HG02973 (cell line): ENCODE results near the gene HSP90B1.

Source experiments
- ATAC-seq: cut with Tn5 transposase; IDR thresholded peaks from one replicate; pipeline ENCODE4 v1.9.1; 2021; ENCODE audit warnings: moderate library complexity; ENCODE audit not compliant: unreplicated experiment

HSP90B1 gene

DNA sequence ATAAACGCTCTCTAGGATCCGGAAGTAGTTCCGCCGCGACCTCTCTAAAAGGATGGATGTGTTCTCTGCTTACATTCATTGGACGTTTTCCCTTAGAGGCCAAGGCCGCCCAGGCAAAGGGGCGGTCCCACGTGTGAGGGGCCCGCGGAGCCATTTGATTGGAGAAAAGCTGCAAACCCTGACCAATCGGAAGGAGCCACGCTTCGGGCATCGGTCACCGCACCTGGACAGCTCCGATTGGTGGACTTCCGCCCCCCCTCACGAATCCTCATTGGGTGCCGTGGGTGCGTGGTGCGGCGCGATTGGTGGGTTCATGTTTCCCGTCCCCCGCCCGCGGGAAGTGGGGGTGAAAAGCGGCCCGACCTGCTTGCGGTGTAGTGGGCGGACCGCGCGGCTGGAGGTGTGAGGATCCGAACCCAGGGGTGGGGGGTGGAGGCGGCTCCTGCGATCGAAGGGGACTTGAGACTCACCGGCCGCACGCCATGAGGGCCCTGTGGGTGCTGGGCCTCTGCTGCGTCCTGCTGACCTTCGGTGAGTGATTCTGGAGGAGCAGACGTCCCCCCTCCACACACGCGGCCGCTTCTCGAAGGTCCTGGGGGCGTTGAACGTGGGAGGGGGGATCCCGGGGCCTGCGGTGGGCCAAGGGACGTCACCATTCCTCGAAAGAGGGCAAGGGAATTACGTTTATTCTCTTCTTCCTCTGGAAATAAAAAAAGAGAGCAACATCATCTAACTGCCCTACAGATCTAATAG lies at the start of gene HSP90B1:
Gene HSP90B1 (plus strand): TSS at position 377 of the 753 bp plus-strand sequence. CDS start 106 bp downstream, at position 483.
- ATAC-seq: peak; percentile 47

DNA sequence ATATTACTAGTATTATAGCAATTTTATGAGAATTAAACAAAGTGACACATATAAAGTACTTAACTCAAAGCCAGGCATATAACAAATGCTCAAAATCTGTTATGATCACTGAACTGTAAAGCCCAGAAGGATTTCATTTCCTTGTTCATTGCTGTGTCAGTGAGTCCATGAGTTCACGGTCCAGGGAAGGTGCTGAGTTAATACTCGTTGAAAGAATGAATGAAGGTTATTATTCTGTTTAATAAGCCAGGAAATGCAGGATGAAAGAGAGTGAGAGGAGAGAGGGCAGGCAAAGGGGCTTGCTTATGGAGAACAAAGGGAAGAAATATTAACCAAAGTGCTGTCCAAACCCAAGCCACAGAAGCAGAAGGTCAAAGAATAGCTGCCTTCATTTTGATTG lies 48.9 kb upstream of the HSP90B1 start:
- ATAC-seq: no peak

DNA sequence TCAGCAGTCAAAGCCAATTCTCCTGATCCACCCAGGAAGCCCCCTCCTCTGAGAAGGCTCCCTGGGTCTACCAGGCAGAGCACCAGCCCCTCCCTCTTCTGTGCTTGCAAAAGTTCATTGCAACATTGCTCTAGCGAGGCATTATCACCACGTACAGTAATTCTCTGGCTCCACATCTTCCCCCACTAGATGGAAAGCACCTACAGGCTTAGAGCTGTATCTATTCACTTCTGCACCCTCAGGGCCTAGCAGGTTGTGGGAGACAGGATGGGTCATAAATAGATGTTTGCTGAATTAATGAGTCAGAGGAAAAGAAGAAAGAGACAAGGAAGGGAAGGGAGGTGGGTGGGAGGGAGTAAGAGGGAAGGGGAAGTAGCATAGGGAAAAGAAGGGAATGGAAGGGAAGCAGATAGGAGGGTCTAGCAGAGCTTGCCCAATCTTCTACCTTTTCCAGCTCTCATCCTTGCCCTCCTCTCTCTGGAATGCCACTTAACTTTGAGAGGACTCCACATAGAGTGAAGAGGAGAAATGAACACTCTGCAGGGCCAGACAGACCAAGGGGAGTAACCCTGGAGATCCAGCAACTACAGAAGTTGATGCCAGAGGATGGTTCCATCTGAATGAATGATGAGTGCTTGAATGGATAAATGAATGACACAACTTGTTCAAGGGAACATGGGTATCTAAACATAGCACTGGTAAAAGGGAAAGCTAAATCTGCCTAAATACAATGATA lies 47.2 kb upstream of the HSP90B1 start:
- ATAC-seq: no peak

DNA sequence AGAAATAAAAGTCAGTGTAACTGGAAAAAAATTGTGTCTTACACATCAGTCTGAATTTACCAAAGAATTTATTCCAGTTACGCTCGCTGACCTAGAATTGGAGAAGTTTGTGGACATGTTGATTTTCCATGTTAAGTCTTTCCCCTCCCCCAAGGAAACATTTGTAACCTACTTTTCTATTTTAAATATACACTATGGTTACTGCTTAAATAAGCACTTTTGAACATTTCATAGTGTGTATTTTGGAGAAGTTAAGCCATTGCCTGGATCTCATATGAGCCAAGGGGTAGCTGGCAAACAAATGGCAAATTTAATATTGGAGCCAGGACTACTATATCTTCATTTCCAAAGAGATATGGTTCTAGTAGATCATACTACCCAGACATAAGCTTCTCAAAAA lies 46.3 kb upstream of the HSP90B1 start:
- ATAC-seq: no peak

DNA sequence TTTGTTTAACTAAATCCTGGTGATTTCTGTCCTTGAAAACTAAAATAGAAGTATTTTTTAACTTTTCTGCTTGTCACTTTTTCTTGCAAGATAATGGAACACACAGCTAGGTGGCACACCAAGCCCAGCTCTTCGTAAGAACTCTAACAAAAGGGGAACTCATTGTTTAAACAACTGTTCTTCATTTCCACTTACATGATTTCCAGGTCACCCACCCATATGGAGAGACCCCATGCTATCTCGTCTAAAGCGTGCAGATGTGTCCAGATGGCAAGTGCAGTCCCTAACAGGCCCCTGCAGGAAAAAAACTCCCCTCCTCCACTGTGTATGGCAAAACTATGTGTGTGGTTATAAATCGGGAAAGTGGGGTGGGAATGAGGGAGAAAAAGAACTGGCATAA lies 45.9 kb upstream of the HSP90B1 start:
- ATAC-seq: no peak

DNA sequence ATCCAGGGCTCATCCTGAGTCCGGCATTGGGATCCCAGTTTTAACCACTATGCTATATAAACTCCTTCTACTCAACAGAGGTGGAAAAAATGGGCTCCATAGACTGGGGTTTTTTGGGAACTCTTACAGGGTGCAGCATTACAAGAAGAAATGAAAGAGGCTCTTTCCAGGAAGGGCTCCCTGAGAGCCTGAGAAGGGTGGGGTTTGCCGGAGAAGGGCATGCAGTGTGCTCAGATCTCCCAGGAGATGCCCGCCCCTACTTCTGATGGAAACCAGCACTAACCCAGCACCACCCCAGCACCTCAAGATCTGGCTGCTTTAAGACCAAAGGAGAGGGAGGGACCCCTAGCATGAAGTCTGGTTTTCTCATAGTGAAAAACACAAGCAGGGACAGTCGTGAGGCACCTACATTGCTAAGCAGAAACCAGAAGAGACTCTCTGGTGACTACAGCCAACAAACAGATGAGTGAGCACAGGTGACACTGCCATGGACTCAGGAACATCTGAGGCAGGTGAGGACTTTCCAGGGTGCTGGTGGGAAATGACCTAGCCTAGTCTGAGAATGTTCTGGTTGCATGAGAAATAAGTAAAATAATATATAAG lies 43.9 kb upstream of the HSP90B1 start:
- ATAC-seq: no peak

DNA sequence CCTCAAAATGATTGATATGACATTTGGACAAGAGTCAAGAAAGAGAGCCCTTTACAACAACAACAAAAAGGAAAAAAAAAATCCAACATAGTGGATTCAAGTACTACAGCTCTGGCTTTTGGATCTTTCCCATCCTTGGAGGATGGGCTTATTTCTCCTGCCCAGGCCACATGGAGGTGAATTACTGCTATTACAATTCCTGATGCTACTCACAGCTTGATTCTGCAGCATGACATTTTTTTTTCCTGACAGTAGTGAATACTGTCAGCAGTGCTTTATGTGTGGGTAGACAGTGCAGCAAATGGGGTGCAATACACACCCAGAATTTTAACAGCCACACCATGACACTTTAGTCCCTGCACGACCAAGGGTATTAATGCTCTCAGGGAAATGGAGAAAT lies 42.5 kb upstream of the HSP90B1 start:
- ATAC-seq: no peak

DNA sequence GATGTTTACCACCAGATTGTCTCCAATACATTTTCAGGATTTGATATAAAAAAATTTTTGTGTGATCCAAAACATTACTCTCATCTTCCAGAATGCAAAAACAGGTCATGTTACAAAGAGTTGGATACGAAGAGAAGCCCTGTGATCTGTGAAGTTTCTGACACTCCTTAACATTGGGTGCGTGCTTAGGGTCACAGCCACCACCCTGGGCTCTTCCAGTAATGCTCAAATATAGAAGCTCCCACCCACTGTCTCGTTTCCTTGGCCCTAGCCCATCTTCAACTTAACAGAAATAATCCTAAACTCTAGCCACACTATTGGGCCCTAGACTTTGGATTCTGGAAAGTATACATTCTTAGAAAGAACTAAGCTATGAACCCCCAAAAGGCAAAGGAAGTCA lies 32.9 kb upstream of the HSP90B1 start:
- no peak for ATAC-seq

DNA sequence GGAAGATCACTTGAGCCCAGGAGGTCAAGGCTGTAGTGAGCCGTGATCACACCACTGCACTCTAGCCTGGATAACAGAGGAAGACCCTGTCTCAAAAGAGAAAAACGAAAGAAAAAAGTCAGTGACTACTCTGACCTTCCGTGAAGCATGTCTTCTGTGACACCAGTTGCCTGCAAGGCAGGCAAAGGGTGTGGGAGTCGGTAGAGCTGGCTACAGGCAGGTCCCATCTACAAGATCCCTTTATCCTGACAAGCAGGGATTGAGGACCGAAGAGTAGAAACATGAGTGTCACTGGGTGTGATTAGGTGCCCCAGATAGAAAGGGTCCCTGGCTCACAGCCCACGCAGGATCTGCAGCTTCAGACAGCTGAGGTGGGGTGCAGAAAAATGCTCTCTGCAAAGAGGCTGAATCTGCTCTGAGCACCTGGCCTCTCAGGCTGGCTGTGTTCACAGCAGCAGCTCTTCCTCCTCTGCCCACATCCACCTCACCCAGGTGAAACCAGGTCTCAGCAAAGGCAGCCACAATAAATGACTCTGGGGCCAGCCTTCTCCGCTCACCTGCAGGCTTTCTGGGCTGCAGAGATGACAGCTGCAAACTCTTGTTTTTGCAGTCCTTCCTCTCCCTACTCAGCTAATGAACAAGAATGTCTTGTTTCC lies 28.6 kb upstream of the HSP90B1 start:
- ATAC-seq: no peak

DNA sequence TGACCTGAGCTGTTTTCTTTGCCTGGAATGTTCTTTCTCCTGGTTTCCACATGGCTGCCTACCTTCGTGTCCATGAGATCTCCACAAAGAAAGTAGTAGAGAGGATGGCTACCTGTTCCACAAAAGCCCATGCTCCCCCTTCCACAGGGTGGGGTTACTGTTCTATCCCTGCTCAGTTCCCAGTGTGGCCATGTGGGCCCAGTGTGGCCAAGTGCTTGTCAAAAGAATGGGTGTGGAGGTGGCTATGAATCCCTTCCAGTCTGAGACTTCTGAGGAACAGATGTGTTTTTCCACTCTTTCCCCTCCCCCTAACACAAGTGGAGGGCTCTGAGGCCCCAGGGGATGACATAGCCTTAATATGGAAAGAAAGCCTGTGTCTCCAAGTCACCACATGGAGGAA lies 26.2 kb upstream of the HSP90B1 start:
- no peak for ATAC-seq

DNA sequence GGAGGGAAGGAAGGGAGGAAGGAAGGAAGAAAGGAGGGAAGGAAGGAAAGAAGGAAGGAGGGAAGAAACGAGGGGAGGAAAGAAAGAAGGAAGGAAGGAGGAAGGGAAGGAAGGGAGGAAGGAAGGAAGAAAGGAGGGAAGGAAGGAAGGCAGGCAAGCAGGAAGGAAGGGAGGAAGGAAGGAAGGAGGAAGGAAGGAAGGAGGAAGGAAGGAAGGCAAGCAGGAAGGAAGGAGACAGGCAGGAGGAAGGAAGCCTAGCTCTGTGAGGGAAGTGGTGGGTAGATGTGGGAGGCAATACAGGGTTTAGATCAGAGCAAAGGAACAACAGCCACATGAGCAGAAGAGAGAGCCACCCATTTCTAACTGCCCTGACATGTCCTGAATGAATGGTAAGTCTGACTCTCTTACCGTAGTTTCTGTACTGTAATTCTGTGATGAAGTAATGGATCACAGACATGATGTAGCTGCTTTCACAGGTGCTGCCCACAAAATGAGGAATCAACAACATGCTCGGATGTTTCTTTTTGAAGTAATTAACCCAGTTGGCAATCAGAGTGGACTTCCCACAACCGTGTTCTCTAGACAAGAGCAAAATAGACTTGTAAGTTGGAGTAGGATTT lies 24.4 kb upstream of the HSP90B1 start:
- ATAC-seq: no peak

DNA sequence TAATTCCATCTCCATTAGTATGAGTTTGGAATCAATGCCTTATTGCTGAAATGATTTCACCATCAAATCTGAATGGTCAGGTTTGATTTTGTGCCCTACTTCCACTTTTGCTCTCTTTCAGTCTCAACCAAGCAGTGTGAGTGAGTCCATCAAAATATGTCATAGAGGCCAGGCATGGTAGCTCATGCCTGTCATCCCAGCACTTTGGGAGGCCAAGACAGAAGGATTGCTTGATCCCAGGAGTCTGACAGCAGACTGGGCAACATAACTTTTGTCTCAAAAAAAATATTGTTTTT lies 22.0 kb upstream of the HSP90B1 start:
- no peak for ATAC-seq

DNA sequence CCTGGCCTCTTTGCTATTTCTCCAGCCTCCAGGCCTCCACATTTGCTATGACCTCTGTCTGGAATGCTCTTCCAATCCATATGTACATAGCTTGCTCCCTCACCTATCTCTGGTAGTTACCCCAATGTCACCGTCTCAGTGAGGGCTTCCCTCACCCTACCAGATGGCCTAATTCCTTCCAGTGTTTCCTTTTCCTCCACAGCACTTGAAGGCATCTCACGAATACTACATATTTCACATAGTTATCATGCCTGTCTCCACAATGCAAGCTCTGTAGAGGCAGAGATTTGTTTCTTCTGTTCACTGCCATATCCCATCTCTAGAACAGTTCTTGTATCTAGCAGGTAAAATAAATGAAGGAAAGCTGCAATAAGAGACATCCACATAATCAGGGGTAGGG lies 21.3 kb upstream of the HSP90B1 start:
- ATAC-seq: no peak

DNA sequence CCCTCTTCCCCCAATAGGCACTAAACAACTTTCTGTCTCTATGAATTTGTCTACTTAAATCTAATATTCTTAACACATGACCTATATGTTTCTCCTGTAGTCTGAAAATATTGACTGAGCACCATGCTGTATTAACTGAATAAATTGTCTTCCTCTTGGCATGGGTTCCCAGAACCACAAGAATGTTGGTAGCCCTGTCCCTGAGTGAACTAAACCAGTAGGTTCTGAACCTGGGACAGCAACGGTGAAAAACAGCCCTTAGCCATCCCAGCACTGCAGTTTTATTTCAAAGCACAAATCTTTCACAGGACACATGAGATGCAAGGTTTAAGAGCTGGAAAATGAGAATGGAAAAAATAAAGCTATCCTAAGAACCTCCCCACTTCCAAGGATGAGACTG lies 20.4 kb upstream of the HSP90B1 start:
- ATAC-seq: no peak

DNA sequence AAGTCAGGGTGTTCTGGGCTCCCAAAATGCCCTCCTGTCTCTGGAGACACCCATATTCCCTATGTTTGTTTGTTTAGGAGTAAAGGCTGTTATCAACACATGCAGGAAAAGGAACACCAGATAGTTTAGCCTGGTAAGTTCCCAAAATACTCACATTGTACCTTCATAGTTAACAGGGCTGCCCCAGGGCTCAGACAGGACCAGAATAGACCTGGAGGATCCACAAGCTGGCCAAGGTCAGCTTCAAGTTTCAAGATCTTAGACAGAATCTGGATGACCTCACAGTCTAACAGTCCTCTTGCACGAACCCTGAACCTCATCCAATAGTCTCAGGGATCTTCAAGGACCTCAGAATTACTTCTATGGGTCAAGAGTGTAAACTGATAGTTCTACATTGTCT lies 18.1 kb upstream of the HSP90B1 start:
- no peak for ATAC-seq

DNA sequence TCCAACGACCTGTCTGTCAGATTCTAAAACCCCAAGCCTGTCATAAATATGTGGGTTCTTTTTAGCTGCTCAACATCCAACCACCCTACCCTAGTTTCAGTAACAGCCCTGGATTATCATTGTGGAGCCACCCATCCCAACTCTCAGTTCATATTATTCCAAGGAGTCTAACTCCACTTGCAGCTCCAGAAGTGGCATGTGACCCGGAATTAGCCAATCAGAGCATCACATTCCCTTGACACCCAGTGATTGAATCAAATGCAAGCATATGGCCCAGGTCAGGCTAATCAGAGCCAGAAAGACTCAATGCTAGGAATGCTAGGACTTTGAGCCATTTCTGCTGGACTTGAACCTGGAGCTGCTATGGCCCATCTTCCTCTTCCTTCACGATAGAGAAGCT lies 17.1 kb upstream of the HSP90B1 start:
- no peak for ATAC-seq

DNA sequence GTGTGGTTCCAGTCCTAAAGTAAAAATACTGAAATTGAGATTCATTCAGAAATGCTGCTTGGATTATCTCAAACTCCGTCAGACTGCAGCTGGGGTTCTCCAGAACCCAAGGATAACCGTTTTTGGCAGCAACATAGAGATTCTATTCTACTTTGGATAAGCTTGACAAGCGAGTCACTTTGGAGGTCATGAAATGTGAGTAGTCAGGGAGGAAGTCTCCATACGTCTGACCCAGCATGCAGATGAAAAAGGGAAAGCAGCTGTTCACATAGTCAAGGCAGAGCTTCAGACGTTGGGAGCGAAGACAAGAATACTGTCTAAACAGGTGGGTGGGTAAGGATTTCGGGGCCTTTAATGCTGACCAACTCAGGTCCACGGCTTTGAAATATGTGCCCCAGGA lies 14.9 kb upstream of the HSP90B1 start:
- no peak for ATAC-seq

DNA sequence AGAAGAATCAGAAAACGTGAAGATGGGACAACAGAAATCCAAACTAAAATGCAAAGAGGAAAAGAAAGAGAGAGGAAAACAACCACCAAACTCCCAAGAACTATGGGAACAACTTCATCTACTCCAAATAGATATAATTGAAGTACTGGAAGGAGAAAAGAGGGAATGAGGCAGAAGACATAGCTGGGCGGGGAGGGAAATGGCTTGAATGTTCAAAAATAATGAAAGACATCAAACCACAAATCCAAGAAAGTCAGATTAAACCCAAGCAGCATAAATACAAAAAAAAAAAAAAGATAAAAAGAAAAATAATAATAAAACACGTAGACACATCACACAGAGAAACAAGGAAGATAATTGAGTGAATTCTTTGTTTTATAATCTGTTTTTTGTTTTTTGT lies 12.3 kb upstream of the HSP90B1 start:
- ATAC-seq: no peak

DNA sequence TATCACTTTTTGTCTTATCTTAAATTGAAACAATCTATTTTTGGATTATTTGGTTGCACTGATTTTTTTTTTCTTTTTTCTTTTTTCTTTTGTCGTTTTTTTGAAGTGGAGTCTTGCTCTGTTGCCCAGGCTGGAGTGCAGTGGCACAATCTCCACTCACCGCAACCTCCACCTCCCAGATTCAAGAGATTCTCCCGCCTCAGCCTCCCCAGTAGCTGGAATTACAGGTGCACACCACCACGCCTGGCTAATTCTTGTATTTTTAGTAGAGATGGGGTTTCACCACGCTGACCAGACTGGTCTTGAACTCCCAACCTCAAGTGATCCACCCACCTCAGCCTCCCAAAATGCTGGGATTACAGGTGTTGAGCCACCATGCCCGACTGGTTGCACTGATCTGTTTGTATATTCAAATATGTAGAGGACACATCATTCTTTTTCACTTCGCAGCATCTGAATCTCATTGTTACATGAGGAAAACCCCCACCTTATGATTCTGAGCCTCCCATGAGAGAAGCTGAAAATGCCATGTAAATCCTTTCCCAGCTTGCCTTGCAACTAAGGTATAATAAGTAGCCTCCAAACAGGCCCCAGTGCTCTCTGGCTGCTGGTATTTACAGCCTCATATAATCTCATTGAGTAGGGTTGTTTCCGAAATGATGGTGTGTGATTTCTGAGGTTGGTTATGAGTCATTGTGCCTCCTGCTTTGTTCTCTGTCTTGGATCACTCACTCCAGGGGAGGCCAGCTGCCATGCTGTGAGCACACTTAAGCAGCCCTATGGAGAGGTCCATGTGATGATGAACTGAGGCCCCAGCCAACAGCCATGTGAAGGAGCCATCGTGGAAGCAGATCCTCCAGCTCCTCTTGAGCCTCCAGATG lies 5.2 kb upstream of the HSP90B1 start:
- ATAC-seq: peak; percentile 45

DNA sequence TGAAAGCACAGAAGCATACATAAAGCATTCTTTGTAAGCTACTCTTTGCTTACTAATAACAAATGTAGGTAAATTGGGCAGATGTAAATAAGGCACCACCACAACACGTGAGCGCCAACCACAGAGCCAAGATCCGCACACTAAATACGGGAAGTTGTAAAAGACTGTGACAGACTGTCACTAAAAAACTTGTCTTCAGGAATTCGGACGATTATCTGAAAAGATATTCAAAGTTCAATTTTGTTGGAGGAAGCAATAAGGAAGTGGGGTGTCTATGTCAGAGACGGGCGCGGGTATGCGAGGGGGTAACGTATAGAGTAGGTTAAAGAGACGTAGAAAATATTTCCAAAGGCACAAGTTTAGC lies 1.5 kb upstream of the HSP90B1 start:
- ATAC-seq: no peak
